ENCODE results near the gene JARID2. TPM values are rescaled to one million over a fixed set of nuclear protein-coding genes. Genes with fewer than 3 reads are reported as not detected.

JARID2 gene
- total and polyA plus RNA-seq, 2 of the 4 experiments (the other 2 are of a cell fraction): 9.6 to 12.9 TPM

DNA sequence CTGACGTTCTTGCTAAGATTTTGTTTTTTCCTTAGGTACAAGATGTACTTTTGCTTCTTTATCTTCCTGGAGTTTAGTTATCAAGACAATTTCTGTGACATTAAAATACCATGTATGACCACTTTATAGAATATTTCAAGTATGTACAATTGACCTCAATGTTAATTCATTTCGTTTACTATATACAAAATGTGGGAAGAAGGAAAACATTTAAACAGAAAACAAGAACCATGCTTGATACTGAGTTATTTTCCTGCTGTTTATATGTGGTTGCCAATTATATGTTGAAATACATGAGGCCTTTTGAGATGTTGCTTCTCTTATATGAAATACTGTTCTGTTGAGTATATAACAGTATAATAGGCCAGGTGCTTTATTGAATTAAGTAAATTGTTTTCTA lies 184.3 kb downstream of the JARID2 start:
- H3K4me2 ChIP-seq (ENCODE audit: low read depth, low read length): 0 out of 2 replicates have a peak overlapping the region, but pooled peaks have one; percentile 55

More for the DNA sequence above, 184.3 kb downstream of the JARID2 start:
- WGBS, 2 experiments (ENCODE audit: extremely low coverage in 2 of 2, insufficient read length in 1 of 2): no CpG with 5 or more reads among the region's 2 CpGs
- no peak overlapping the region for H4K8ac ChIP-seq (ENCODE audit: low read depth in 2 of 2, low read length in 2 of 2)
- H3K27ac ChIP-seq (ENCODE audit: insufficient read depth, low read length): no peak overlapping the region
- no peak overlapping the region for H2BK120ac ChIP-seq (ENCODE audit: low read depth, low read length)
- ChIA-PET POLR2A (ENCODE audit: unreplicated experiment) (no interaction called here), CTCF (no interaction called here)
- no peak overlapping the region for H3K23ac ChIP-seq (ENCODE audit: low read depth, low read length)
- H3K56ac ChIP-seq (ENCODE audit: extremely low read depth, insufficient read depth, low read length): no peak overlapping the region
- dilution Hi-C loops (cut with HindIII; ENCODE audit: low sequenced_read_pairs, unreplicated experiment): no loop called here
- peaks cover 28% of the 10 kb centered on the region for H3K4me1 ChIP-seq (ENCODE audit: control insufficient read depth, insufficient read depth, low read length)
- no peak overlapping the region for H3K14ac ChIP-seq (replicated peaks; ENCODE audit: low read depth, low read length)
- BruUV-seq (replicated peaks): no TSS peak
- peaks cover 33% of the 10 kb centered on the region for H3K9me1 ChIP-seq (ENCODE audit: insufficient read depth, low read length)
- no peak overlapping the region for H4K91ac ChIP-seq (ENCODE audit: insufficient read depth, low read depth, low read length)
- intact Hi-C loops (cut with micrococcal nuclease): no loop called here
- peaks cover 49 to 88% of the 10 kb centered on the region in 2 experiments for H3K79me1 ChIP-seq (ENCODE audit: low read depth in 1 of 2, low read length in 2 of 2)
- in situ Hi-C loops (cut with MboI; ENCODE audit: low sequenced_read_pairs): no loop called here
- no peaks in the 10 kb centered on the region; the same call in 1 of the 2 replicates for H3K9me3 ChIP-seq (ENCODE audit: control insufficient read depth, insufficient read depth, low read length)
- no peaks in the 10 kb centered on the region for H3K27me3 ChIP-seq (ENCODE audit: control insufficient read depth, insufficient read depth, low read length)
- TF ChIP-seq CHD1 (IDR thresholded peaks at IDR 0.05; ENCODE audit: low read depth, low read length) (no peak), BHLHE40 (IDR thresholded peaks at IDR 0.05; ENCODE audit: low read depth, low read length) (no peak), FOS (IDR thresholded peaks at IDR 0.05; ENCODE audit: low read depth, low read length) (no peak), MAFK (IDR thresholded peaks at IDR 0.05; ENCODE audit: low read depth, low read length) (no peak), CEBPB (IDR thresholded peaks at IDR 0.05; ENCODE audit: low read depth, low read length) (peak; percentile 32; the same call in 1 of the 2 replicates), MXI1 (IDR thresholded peaks at IDR 0.05; ENCODE audit: borderline replicate concordance, low read depth, low read length) (no peak)
- TF ChIP-seq, protein P1, sequence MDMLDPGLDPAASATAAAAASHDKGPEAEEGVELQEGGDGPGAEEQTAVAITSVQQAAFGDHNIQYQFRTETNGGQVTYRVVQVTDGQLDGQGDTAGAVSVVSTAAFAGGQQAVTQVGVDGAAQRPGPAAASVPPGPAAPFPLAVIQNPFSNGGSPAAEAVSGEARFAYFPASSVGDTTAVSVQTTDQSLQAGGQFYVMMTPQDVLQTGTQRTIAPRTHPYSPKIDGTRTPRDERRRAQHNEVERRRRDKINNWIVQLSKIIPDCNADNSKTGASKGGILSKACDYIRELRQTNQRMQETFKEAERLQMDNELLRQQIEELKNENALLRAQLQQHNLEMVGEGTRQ (IDR thresholded peaks at IDR 0.05; ENCODE audit: low read depth, low read length): no peak
- no peak overlapping the region for H3K18ac ChIP-seq (ENCODE audit: low read depth, low read length)
- H3K4me3 ChIP-seq (ENCODE audit: insufficient read depth, low read depth, low read length): no peak overlapping the region
- H3K9ac ChIP-seq (ENCODE audit: low read depth, low read length): no peak overlapping the region
- no peak overlapping the region for H3K4ac ChIP-seq (ENCODE audit: low read depth, low read length)
- peak; percentile 67 for DNase-seq
- no peak overlapping the region for H2BK20ac ChIP-seq (ENCODE audit: low read depth, low read length)
- H2AK9ac ChIP-seq (replicated peaks; ENCODE audit: low read depth, low read length, poor library complexity): no peak overlapping the region
- H2AFZ ChIP-seq (replicated peaks; ENCODE audit: low read length, poor library complexity): no peak overlapping the region
- peaks cover 3% of the 10 kb centered on the region; the same call in 1 of the 2 replicates for H3K36me3 ChIP-seq (ENCODE audit: control insufficient read depth, insufficient read depth, low read length)
- no peak overlapping the region for H2BK5ac ChIP-seq (ENCODE audit: low read depth, low read length, poor library complexity, severe bottlenecking)
- no peak overlapping the region for H2BK15ac ChIP-seq (ENCODE audit: low read depth, low read length)
- peak; percentile 56 for ATAC-seq (ENCODE audit: low read depth)
- H4K5ac ChIP-seq (ENCODE audit: low read depth, low read length): no peak overlapping the region
- no peak overlapping the region for H2AK5ac ChIP-seq (ENCODE audit: low read depth, low read length)
- peaks cover 90% of the 10 kb centered on the region for H4K20me1 ChIP-seq (ENCODE audit: insufficient read depth, low read length)
